NCI-H1417 (cell line): Measurements from ENCODE around the gene RGS16.
A peak's percentile ranks its signal among the peaks of the same experiment; 100 is the strongest.
"Not testable (repeated sequence)": the region's sequence is repeated elsewhere in the genome, so short reads cannot be mapped to it uniquely, and the experiment has no call there.

Experiments used
- DNase-seq, 3 experiments: peaks; one replicate each; lab custom pipeline; 2025; lab: John Stamatoyannopoulos, UW

Gene RGS16

GRCh38 chr1:182604175-182605164 lies at the start of gene RGS16:
RGS16 (minus strand) TSS chr1:182604389; CDS start chr1:182604259, 130 bp downstream.
- DNase-seq = peak; percentile 94 to 98 (median 97)

- no peak for DNase-seq
Observed at GRCh38 chr1:182653986-182654385, 49.8 kb upstream of the RGS16 start.

GRCh38 chr1:182652933-182653332 lies 48.7 kb upstream of the RGS16 start:
- DNase-seq = no peak

- DNase-seq = no peak
Observed at GRCh38 chr1:182651339-182651724, 47.1 kb upstream of the RGS16 start.

GRCh38 chr1:182650678-182651338 lies 46.6 kb upstream of the RGS16 start:
- DNase-seq = no peak

GRCh38 chr1:182649041-182649440 lies 44.9 kb upstream of the RGS16 start:
- no peak for DNase-seq

GRCh38 chr1:182646739-182647138 lies 42.5 kb upstream of the RGS16 start:
- no peak for DNase-seq

GRCh38 chr1:182644886-182645285 lies 40.7 kb upstream of the RGS16 start:
- DNase-seq = peak in 1 of 3 experiments; percentile 62

- peak; percentile 21 to 53 (median 45) for DNase-seq
Observed at GRCh38 chr1:182643699-182644098, 39.5 kb upstream of the RGS16 start.

GRCh38 chr1:182642461-182642860 lies 38.3 kb upstream of the RGS16 start:
- DNase-seq = no peak

- peak in 1 of 3 experiments; percentile 49 for DNase-seq
Observed at GRCh38 chr1:182641561-182641960, 37.4 kb upstream of the RGS16 start.

- DNase-seq = no peak
Observed at GRCh38 chr1:182639330-182639729, 35.1 kb upstream of the RGS16 start.

- DNase-seq = no peak
Observed at GRCh38 chr1:182637769-182638168, 33.6 kb upstream of the RGS16 start.

- DNase-seq = peak in 1 of 3 experiments; percentile 13
Observed at GRCh38 chr1:182635871-182636270, 31.7 kb upstream of the RGS16 start.

- peak in 2 of 3 experiments; percentile 50 to 77 for DNase-seq
Observed at GRCh38 chr1:182634306-182635072, 30.3 kb upstream of the RGS16 start.

GRCh38 chr1:182633657-182634281 lies 29.6 kb upstream of the RGS16 start:
- peak in 2 of 3 experiments; percentile 90 to 98 for DNase-seq

GRCh38 chr1:182633031-182633430 lies 28.8 kb upstream of the RGS16 start:
- DNase-seq = no peak

GRCh38 chr1:182632441-182632857 lies 28.3 kb upstream of the RGS16 start:
- DNase-seq = not testable (repeated sequence)

- DNase-seq = no peak
Observed at GRCh38 chr1:182631954-182632353, 27.8 kb upstream of the RGS16 start.

- DNase-seq = no peak
Observed at GRCh38 chr1:182631053-182631677, 27.0 kb upstream of the RGS16 start.

- DNase-seq = no peak
Observed at GRCh38 chr1:182630586-182630985, 26.4 kb upstream of the RGS16 start.
